H9 (cell line): ENCODE results near the gene IER3. TPM values are rescaled to one million over a fixed set of nuclear protein-coding genes. Genes with fewer than 3 reads are reported as not detected.
A peak's percentile ranks its signal among the peaks of the same experiment; 100 is the strongest.
"Not testable (repeated sequence)": the region's sequence is repeated elsewhere in the genome, so short reads cannot be mapped to it uniquely, and the experiment has no call there.

Experiments
- DNase-seq: peaks from one replicate; pipeline ENCODE4 v3.0.0-alpha.2; 2017
- H2AFZ ChIP-seq: one replicate; pipeline ENCODE4 v1.6.1; 2013; ENCODE audit warnings: mild to moderate bottlenecking, low read length, control low read depth, moderate library complexity
- H2AK5ac ChIP-seq: 2 replicates; pipeline ENCODE4 v1.6.1; 2013; ENCODE audit warnings: low read length, control low read depth, mixed read lengths; ENCODE audit not compliant: insufficient read length
- H2BK120ac ChIP-seq: one replicate; pipeline ENCODE4 v1.6.1; 2013; ENCODE audit warnings: low read depth, mild to moderate bottlenecking, low read length, control low read depth, inconsistent platforms; ENCODE audit not compliant: poor library complexity, severe bottlenecking
- H2BK12ac ChIP-seq: 2 replicates; pipeline ENCODE4 v1.6.1; 2013; ENCODE audit warnings: low read length, control low read depth, mixed read lengths, low read depth; ENCODE audit not compliant: insufficient read length
- H2BK15ac ChIP-seq: 2 replicates; pipeline ENCODE4 v1.6.1; 2013; ENCODE audit warnings: low read depth, low read length, control low read depth
- H2BK20ac ChIP-seq: one replicate; pipeline ENCODE4 v1.6.1; 2013; ENCODE audit warnings: low read depth, mild to moderate bottlenecking, low read length, control low read depth, inconsistent platforms; ENCODE audit not compliant: poor library complexity, severe bottlenecking
- H2BK5ac ChIP-seq: 2 replicates; pipeline ENCODE4 v1.6.1; 2013; ENCODE audit warnings: low read length, control low read depth, mixed read lengths; ENCODE audit not compliant: insufficient read length
- H3K14ac ChIP-seq: 2 replicates; pipeline ENCODE4 v1.6.1; 2013; ENCODE audit warnings: low read length, control low read depth; ENCODE audit not compliant: insufficient read depth
- H3K18ac ChIP-seq: 2 replicates; pipeline ENCODE4 v1.6.1; 2013; ENCODE audit warnings: low read depth, mild to moderate bottlenecking, mixed read lengths, low read length, control low read depth; ENCODE audit not compliant: insufficient read length
- H3K23ac ChIP-seq: 2 replicates; pipeline ENCODE4 v1.6.1; 2013; ENCODE audit warnings: low read length, control low read depth, mixed read lengths, low read depth; ENCODE audit not compliant: insufficient read length
- H3K23me2 ChIP-seq: 2 replicates; pipeline ENCODE4 v1.6.1; 2013; ENCODE audit warnings: low read depth, mild to moderate bottlenecking, mixed read lengths, low read length, control low read depth; ENCODE audit not compliant: insufficient read length, poor library complexity, severe bottlenecking
- H3K27ac ChIP-seq: 2 replicates; pipeline ENCODE4 v1.5.1; 2013; ENCODE audit warnings: low read length, control low read depth, mixed read lengths, low read depth; ENCODE audit not compliant: insufficient read length
- H3K27me3 ChIP-seq: 2 replicates; pipeline ENCODE4 v1.6.1; 2013; ENCODE audit warnings: low read length, control low read depth, inconsistent platforms; ENCODE audit not compliant: insufficient read depth
- H3K4ac ChIP-seq: 2 replicates; pipeline ENCODE4 v1.6.1; 2013; ENCODE audit warnings: low read depth, mild to moderate bottlenecking, control low read depth, inconsistent platforms, low read length, moderate library complexity
- H3K4me1 ChIP-seq: 2 replicates; pipeline ENCODE4 v1.6.1; 2013; ENCODE audit warnings: low read length, control low read depth, inconsistent platforms; ENCODE audit not compliant: insufficient read depth
- H3K4me2 ChIP-seq: 2 replicates; pipeline ENCODE4 v1.6.1; 2013; ENCODE audit warnings: low read length, control low read depth, mixed read lengths; ENCODE audit not compliant: insufficient read length, insufficient read depth
- H3K56ac ChIP-seq: 2 replicates; pipeline ENCODE4 v1.6.1; 2013; ENCODE audit warnings: low read depth, mild to moderate bottlenecking, mixed read lengths, low read length, control low read depth; ENCODE audit not compliant: insufficient read length
- H3K79me1 ChIP-seq: 2 replicates; pipeline ENCODE4 v1.6.1; 2013; ENCODE audit warnings: low read depth, mild to moderate bottlenecking, moderate library complexity, low read length, control low read depth, inconsistent platforms; ENCODE audit not compliant: insufficient read depth, poor library complexity, severe bottlenecking
- H3K79me2 ChIP-seq: 2 replicates; pipeline ENCODE4 v1.6.1; 2013; ENCODE audit warnings: low read length, control low read depth, inconsistent platforms; ENCODE audit not compliant: insufficient read depth
- H3K9ac ChIP-seq: 2 replicates; pipeline ENCODE4 v1.6.1; 2013; ENCODE audit warnings: low read length, control low read depth, mixed read lengths; ENCODE audit not compliant: insufficient read length; ENCODE audit errors: extremely low read depth
- H3K9me3 ChIP-seq: one replicate; pipeline ENCODE4 v1.6.1; 2013; ENCODE audit warnings: low read depth, low read length, inconsistent platforms; ENCODE audit not compliant: control insufficient read depth
- H3T11ph ChIP-seq: one replicate; pipeline ENCODE4 v1.6.1; 2013; ENCODE audit warnings: mild to moderate bottlenecking, low read length, control low read depth, inconsistent platforms
- H4K20me1 ChIP-seq: one replicate; pipeline ENCODE4 v1.6.1; 2013; ENCODE audit not compliant: control insufficient read depth, insufficient read length, insufficient read depth
- H4K5ac ChIP-seq: 2 replicates; pipeline ENCODE4 v1.6.1; 2013; ENCODE audit warnings: low read depth, mild to moderate bottlenecking, mixed read lengths, low read length, control low read depth; ENCODE audit not compliant: insufficient read length
- H4K8ac ChIP-seq: replicated peaks from 2 replicates; pipeline ENCODE4 v1.6.1; 2013; ENCODE audit warnings: low read length, control low read depth, mixed read lengths, low read depth; ENCODE audit not compliant: insufficient read length
- H4K91ac ChIP-seq: 2 replicates; pipeline ENCODE4 v1.6.1; 2013; ENCODE audit warnings: low read depth, mild to moderate bottlenecking, moderate library complexity, mixed read lengths, low read length, control low read depth; ENCODE audit not compliant: insufficient read length
- H3K27ac Mint-ChIP-seq, 3 experiments: 2 replicates in 2 of 3; 3 replicates in 1 of 3; pipeline ENCODE4 v1.8.0; 2020 to 2021; ENCODE audit warnings: mixed read lengths in 3 of 3, mild to moderate bottlenecking in 1 of 3, moderate library complexity in 1 of 3
- H3K27me3 Mint-ChIP-seq: 2 replicates; pipeline ENCODE4 v1.8.0; 2021; ENCODE audit warnings: low read depth, mild to moderate bottlenecking, moderate library complexity, mixed read lengths
- H3K36me3 Mint-ChIP-seq, 3 experiments: 2 replicates in 2 of 3; 3 replicates in 1 of 3; pipeline ENCODE4 v1.8.0; 2020 to 2021; ENCODE audit warnings: low read depth in 3 of 3, mixed read lengths in 3 of 3; ENCODE audit not compliant: insufficient read depth in 1 of 3
- H3K4me1 Mint-ChIP-seq, 2 experiments: 2 replicates each; pipeline ENCODE4 v1.8.0; 2020; ENCODE audit warnings: mixed read lengths in 2 of 2
- H3K4me3 Mint-ChIP-seq, 2 experiments: 2 replicates in 1 of 2; 3 replicates in 1 of 2; pipeline ENCODE4 v1.8.0; 2020 to 2021; ENCODE audit warnings: mild to moderate bottlenecking in 2 of 2, mixed read lengths in 2 of 2, moderate library complexity in 1 of 2
- H3K9me3 Mint-ChIP-seq, 2 experiments: 2 replicates in 1 of 2; 3 replicates in 1 of 2; pipeline ENCODE4 v1.8.0; 2020; ENCODE audit warnings: mild to moderate bottlenecking in 2 of 2, mixed read lengths in 2 of 2, moderate library complexity in 1 of 2
- CTCF ChIP-seq: fragments of 200-600 bp; sonication (generic); conservative IDR thresholded peaks from 3 replicates; pipeline ENCODE4 v1.8.0; 2021; ENCODE audit warnings: antibody characterized with exemption, mild to moderate bottlenecking
- WGBS: extraction: QIAGEN DNeasy Blood & Tissue Kit; methylation state at CpG from one replicate; pipeline ENCODE4 v1.1.7; 2013; ENCODE audit warnings: missing lambda C conversion rate, low lambda C conversion rate, mixed read lengths; ENCODE audit not compliant: insufficient read length; ENCODE audit errors: extremely low coverage; 5-methylcytosine and 5-hydroxymethylcytosine counted together
- total RNA-seq: library from RNA; stranded (reverse); gene quantifications from 2 replicates; pipeline ENCODE4 v1.2.1, GENCODE V29; 2021

Gene IER3
- total RNA-seq, 1 experiment from 2014 or later = 43.5 TPM

GRCh38 chr6:30719356-30719755, 25.0 kb downstream of the IER3 start:
- Histone ChIP-seq H3K9ac (peak overlapping the region; percentile 90), H3K56ac (no peak overlapping the region), H2BK12ac (no peak overlapping the region), H3K4me2 (peak overlapping the region; percentile 92), H3K27me3 (no peaks in the 10 kb centered on the region), H3K79me1 (no peaks in the 10 kb centered on the region), H3K4me1 (no peaks in the 10 kb centered on the region), H4K20me1 (no peaks in the 10 kb centered on the region), H3T11ph (no peak overlapping the region), H4K5ac (peak overlapping the region; percentile 58), H3K79me2 (peaks cover 11% of the 10 kb centered on the region; the same call in 1 of the 2 replicates), H3K27ac (peak overlapping the region; percentile 81), H3K18ac (peak overlapping the region; percentile 78), H2AFZ (no peak overlapping the region), H3K4ac (no peak overlapping the region; the same call in 1 of the 2 replicates), H3K14ac (peak overlapping the region; percentile 75; the same call in 1 of the 2 replicates), H2BK15ac (no peak overlapping the region), H2BK5ac (peak overlapping the region; percentile 79), H3K9me3 (no peaks in the 10 kb centered on the region), H3K23me2 (peaks cover 15% of the 10 kb centered on the region), H2AK5ac (no peak overlapping the region), H4K8ac (no peak overlapping the region), H2BK20ac (no peak overlapping the region), H2BK120ac (no peak overlapping the region), H3K23ac (no peak overlapping the region), H4K91ac (no peak overlapping the region)
- H3K27ac Mint-ChIP-seq = peak overlapping the region; percentile 99 to 100 (median 99)
- no CpG with 5 or more reads among the region's 8 CpGs for WGBS
- H3K27me3 Mint-ChIP-seq = peaks cover 3% of the 10 kb centered on the region; the same call in 1 of the 2 replicates
- peaks cover 42 to 58% (median 54%) of the 10 kb centered on the region in 3 experiments for H3K36me3 Mint-ChIP-seq
- DNase-seq = no peak
- H3K4me1 Mint-ChIP-seq = peaks cover 37 to 49% of the 10 kb centered on the region in 2 experiments
- no peak for TF ChIP-seq CTCF
- H3K4me3 Mint-ChIP-seq = peak overlapping the region; percentile 93 to 98
- peaks cover 6 to 7% of the 10 kb centered on the region in 2 experiments; a peak in 4 of 5 replicates for H3K9me3 Mint-ChIP-seq

GRCh38 chr6:30717845-30718720, 26.3 kb downstream of the IER3 start:
- not testable (repeated sequence) for H3K4ac ChIP-seq, H3K9me3 ChIP-seq, H3K4me1 ChIP-seq, H2AK5ac ChIP-seq, H3K27me3 ChIP-seq, H3K23ac ChIP-seq, H3K14ac ChIP-seq, H3K79me1 ChIP-seq, DNase-seq, H3K9me3 Mint-ChIP-seq, H4K91ac ChIP-seq, H2BK12ac ChIP-seq, H2BK15ac ChIP-seq, H3K27me3 Mint-ChIP-seq, H2AFZ ChIP-seq, H2BK20ac ChIP-seq, H3T11ph ChIP-seq, H4K20me1 ChIP-seq, H2BK120ac ChIP-seq, H4K8ac ChIP-seq
- peak overlapping the region; percentile 92 for H3K9ac ChIP-seq
- peak overlapping the region; percentile 81 for H3K18ac ChIP-seq
- H3K27ac Mint-ChIP-seq = peak overlapping the region; percentile 100
- peak overlapping the region; percentile 93 to 98 for H3K4me3 Mint-ChIP-seq
- WGBS = no CpG with 5 or more reads among the region's 37 CpGs
- peaks cover 29 to 36% of the 10 kb centered on the region in 2 experiments for H3K4me1 Mint-ChIP-seq
- peak overlapping the region; percentile 31 for H4K5ac ChIP-seq
- peak overlapping the region; percentile 33 for H2BK5ac ChIP-seq
- peaks cover 38 to 58% (median 53%) of the 10 kb centered on the region in 3 experiments for H3K36me3 Mint-ChIP-seq
- H3K79me2 ChIP-seq = peaks cover 11% of the 10 kb centered on the region; the same call in 1 of the 2 replicates
- peak overlapping the region; percentile 90 for H3K27ac ChIP-seq
- peaks cover 15% of the 10 kb centered on the region for H3K23me2 ChIP-seq
- H3K4me2 ChIP-seq = peak overlapping the region; percentile 37
- H3K56ac ChIP-seq = peak overlapping the region; percentile 4
